Astrocyte (in vitro differentiated cells and primary cell): ENCODE results near the gene RSL24D1. TPM values are rescaled to one million over a fixed set of nuclear protein-coding genes. Genes with fewer than 3 reads are reported as not detected.

Experiments used
- DNase-seq: peaks from one replicate; pipeline ENCODE4 v3.0.0-alpha.2; 2010; ENCODE audit warnings: low read depth
- FAIRE-seq: peaks from 2 replicates; lab custom pipeline; 2011; peaks lifted over from hg19 to GRCh38; lab: Jason Lieb, UNC
- H2AFZ ChIP-seq: 2 replicates; pipeline ENCODE4 v1.6.0; 2012; ENCODE audit warnings: low read depth, low read length, inconsistent platforms
- H3K27ac ChIP-seq: 2 replicates; pipeline ENCODE4 v1.5.1; 2011; ENCODE audit warnings: low read depth, low read length, inconsistent platforms
- H3K27me3 ChIP-seq: 2 replicates; pipeline ENCODE4 v1.6.0; 2011; ENCODE audit warnings: low read length, inconsistent platforms; ENCODE audit not compliant: insufficient read depth
- H3K36me3 ChIP-seq: 2 replicates; pipeline ENCODE4 v1.5.1; 2011; ENCODE audit warnings: low read length, inconsistent platforms; ENCODE audit not compliant: insufficient read depth
- H3K4me1 ChIP-seq: 2 replicates; pipeline ENCODE4 v1.5.1; 2011; ENCODE audit warnings: low read length, inconsistent platforms; ENCODE audit not compliant: insufficient read depth
- H3K4me2 ChIP-seq: 2 replicates; pipeline ENCODE4 v1.6.0; 2012; ENCODE audit warnings: low read length, inconsistent platforms
- H3K4me3 ChIP-seq: 2 replicates; pipeline ENCODE4 v1.5.1; 2011; ENCODE audit warnings: low read depth, mild to moderate bottlenecking, low read length, inconsistent platforms; ENCODE audit not compliant: insufficient read depth
- H3K79me2 ChIP-seq: 2 replicates; pipeline ENCODE4 v1.6.0; 2012; ENCODE audit warnings: mild to moderate bottlenecking, low read length, inconsistent platforms; ENCODE audit not compliant: insufficient read depth
- H3K9ac ChIP-seq: 2 replicates; pipeline ENCODE4 v1.6.0; 2012; ENCODE audit warnings: mild to moderate bottlenecking, low read length, inconsistent platforms
- H3K9me3 ChIP-seq: 2 replicates; pipeline ENCODE4 v1.5.1; 2012; ENCODE audit warnings: low read depth, mild to moderate bottlenecking, low read length, inconsistent platforms; ENCODE audit not compliant: insufficient read depth
- H4K20me1 ChIP-seq: 2 replicates; pipeline ENCODE4 v1.6.0; 2012; ENCODE audit warnings: low read length, inconsistent platforms; ENCODE audit not compliant: insufficient read depth
- H3K27ac Mint-ChIP-seq: one replicate; pipeline ENCODE4 v1.8.0; 2021; ENCODE audit warnings: mild to moderate bottlenecking, mixed read lengths; ENCODE audit not compliant: unreplicated experiment
- H3K27me3 Mint-ChIP-seq: one replicate; pipeline ENCODE4 v1.8.0; 2021; ENCODE audit warnings: low read depth, mixed read lengths; ENCODE audit not compliant: unreplicated experiment
- H3K36me3 Mint-ChIP-seq: one replicate; pipeline ENCODE4 v1.8.0; 2021; ENCODE audit warnings: low read depth, mixed read lengths; ENCODE audit not compliant: unreplicated experiment
- H3K4me1 Mint-ChIP-seq: one replicate; pipeline ENCODE4 v1.8.0; 2021; ENCODE audit warnings: low read depth, mixed read lengths; ENCODE audit not compliant: unreplicated experiment
- H3K4me3 Mint-ChIP-seq: one replicate; pipeline ENCODE4 v1.8.0; 2021; ENCODE audit warnings: mild to moderate bottlenecking, moderate library complexity, mixed read lengths; ENCODE audit not compliant: unreplicated experiment
- H3K9me3 Mint-ChIP-seq: one replicate; pipeline ENCODE4 v1.8.0; 2021; ENCODE audit warnings: mild to moderate bottlenecking, mixed read lengths; ENCODE audit not compliant: unreplicated experiment
- EZH2 ChIP-seq: IDR thresholded peaks from 2 replicates; pipeline ENCODE4 v1.6.1; 2012; ENCODE audit warnings: mild to moderate bottlenecking, low read length, inconsistent platforms; ENCODE audit not compliant: insufficient read depth
- total RNA-seq: library from RNA; stranded (reverse); gene quantifications from 2 replicates; pipeline ENCODE4 v1.2.1, GENCODE V29; 2021
- TF ChIP-seq, protein P1 (sequence below): IDR thresholded peaks from 2 replicates; pipeline ENCODE4 v1.5.1; 2011; ENCODE audit warnings: low read depth, mild to moderate bottlenecking, inconsistent platforms, low read length, moderate library complexity; ENCODE audit not compliant: insufficient read depth

RSL24D1 gene
- total RNA-seq, 1 donor from 2014 or later, result 76.1 TPM

DNA sequence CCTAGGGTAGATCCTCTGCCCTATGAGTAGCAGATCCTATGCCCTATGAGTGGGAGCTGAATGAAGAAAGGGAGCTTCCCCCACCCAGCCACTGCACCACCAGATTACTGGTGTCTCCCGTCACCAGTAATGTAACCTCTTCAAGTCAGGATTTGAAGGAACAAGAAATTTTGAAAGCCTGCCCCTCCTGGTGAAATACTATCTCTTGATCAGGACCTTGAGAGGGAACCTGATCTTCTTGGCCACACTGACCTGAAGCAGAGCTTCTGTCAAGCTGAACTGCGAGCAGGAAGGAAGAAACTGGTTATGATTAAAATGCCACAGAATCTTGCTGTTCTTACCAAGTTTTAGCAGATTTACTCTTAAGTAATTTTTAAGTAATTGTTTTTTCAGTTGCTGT lies 62.8 kb downstream of the RSL24D1 start:
- Histone ChIP-seq H3K9me3 (no peaks in the 10 kb centered on the region), H4K20me1 (no peaks in the 10 kb centered on the region), H2AFZ (no peak overlapping the region), H3K4me2 (no peak overlapping the region), H3K4me3 (no peak overlapping the region), H3K27me3 (no peaks in the 10 kb centered on the region), H3K36me3 (no peaks in the 10 kb centered on the region), H3K9ac (no peak overlapping the region), H3K79me2 (no peaks in the 10 kb centered on the region), H3K27ac (no peak overlapping the region), H3K4me1 (no peaks in the 10 kb centered on the region)
- no peak overlapping the region for H3K27ac Mint-ChIP-seq
- no peak overlapping the region for H3K4me3 Mint-ChIP-seq
- H3K27me3 Mint-ChIP-seq, result no peaks in the 10 kb centered on the region
- FAIRE-seq, result no peak
- no peaks in the 10 kb centered on the region for H3K36me3 Mint-ChIP-seq
- peaks cover 2% of the 10 kb centered on the region for H3K9me3 Mint-ChIP-seq
- TF ChIP-seq, protein P1, sequence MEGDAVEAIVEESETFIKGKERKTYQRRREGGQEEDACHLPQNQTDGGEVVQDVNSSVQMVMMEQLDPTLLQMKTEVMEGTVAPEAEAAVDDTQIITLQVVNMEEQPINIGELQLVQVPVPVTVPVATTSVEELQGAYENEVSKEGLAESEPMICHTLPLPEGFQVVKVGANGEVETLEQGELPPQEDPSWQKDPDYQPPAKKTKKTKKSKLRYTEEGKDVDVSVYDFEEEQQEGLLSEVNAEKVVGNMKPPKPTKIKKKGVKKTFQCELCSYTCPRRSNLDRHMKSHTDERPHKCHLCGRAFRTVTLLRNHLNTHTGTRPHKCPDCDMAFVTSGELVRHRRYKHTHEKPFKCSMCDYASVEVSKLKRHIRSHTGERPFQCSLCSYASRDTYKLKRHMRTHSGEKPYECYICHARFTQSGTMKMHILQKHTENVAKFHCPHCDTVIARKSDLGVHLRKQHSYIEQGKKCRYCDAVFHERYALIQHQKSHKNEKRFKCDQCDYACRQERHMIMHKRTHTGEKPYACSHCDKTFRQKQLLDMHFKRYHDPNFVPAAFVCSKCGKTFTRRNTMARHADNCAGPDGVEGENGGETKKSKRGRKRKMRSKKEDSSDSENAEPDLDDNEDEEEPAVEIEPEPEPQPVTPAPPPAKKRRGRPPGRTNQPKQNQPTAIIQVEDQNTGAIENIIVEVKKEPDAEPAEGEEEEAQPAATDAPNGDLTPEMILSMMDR, result no peak
- no peak for TF ChIP-seq EZH2
- no peak for DNase-seq
- H3K4me1 Mint-ChIP-seq, result no peaks in the 10 kb centered on the region

DNA sequence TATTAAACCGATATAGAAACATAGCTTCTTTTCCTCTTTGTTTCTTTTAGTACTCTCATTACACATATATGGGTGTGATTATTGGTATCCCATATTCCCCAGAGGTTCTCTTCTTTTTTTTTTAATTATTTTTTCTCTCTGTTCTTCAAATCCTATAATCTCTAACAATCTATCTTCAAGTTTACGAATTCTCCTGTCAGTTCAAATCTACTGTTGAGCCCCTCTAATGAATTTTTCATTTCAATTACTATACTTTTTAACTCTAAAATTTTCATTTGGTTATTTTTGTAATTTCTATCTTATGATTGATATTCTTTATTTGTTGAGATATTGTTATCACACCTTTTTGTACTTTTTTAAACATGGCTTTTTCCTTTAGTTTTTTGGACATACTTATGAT lies 64.1 kb downstream of the RSL24D1 start:
- no peaks in the 10 kb centered on the region for H3K27me3 Mint-ChIP-seq
- DNase-seq (no peak), FAIRE-seq (no peak)
- Histone ChIP-seq H3K9ac (no peak overlapping the region), H3K27ac (no peak overlapping the region), H3K27me3 (no peaks in the 10 kb centered on the region), H4K20me1 (no peaks in the 10 kb centered on the region), H3K9me3 (no peaks in the 10 kb centered on the region), H2AFZ (no peak overlapping the region), H3K4me3 (no peak overlapping the region), H3K4me1 (no peaks in the 10 kb centered on the region), H3K36me3 (no peaks in the 10 kb centered on the region), H3K4me2 (no peak overlapping the region), H3K79me2 (no peaks in the 10 kb centered on the region)
- no peak for TF ChIP-seq EZH2
- TF ChIP-seq, protein P1, result no peak
- H3K27ac Mint-ChIP-seq, result no peak overlapping the region
- no peaks in the 10 kb centered on the region for H3K36me3 Mint-ChIP-seq
- peaks cover 2% of the 10 kb centered on the region for H3K9me3 Mint-ChIP-seq
- H3K4me3 Mint-ChIP-seq, result no peak overlapping the region
- no peaks in the 10 kb centered on the region for H3K4me1 Mint-ChIP-seq

Other genes starting within 250 kb of the RSL24D1 start
- gene RAB27A, start 92.9 kb upstream of the RSL24D1 start, total RNA-seq, result 17.8 and 18.8 TPM in 2 replicates
- gene PIGBOS1, start 122.2 kb upstream of the RSL24D1 start, total RNA-seq, result 8.9 and 9.5 TPM in 2 replicates
- gene PIGB, start 122.3 kb upstream of the RSL24D1 start, total RNA-seq, result 10.6 and 13.6 TPM in 2 replicates
- gene CCPG1, start 211.4 kb upstream of the RSL24D1 start, total RNA-seq, result 56.3 and 63.1 TPM in 2 replicates
- gene PIERCE2, start 211.6 kb upstream of the RSL24D1 start, total RNA-seq, result 1.6 and 2.6 TPM in 2 replicates